GM04504 (cell line): ENCODE results near the gene ADM2.
"Not testable (repeated sequence)": the region's sequence is repeated elsewhere in the genome, so short reads cannot be mapped to it uniquely, and the experiment has no call there.

Source experiments
- DNase-seq: peaks from one replicate; pipeline ENCODE4 v3.0.0-alpha.2; 2012; ENCODE audit warnings: low read depth

ADM2 gene

GRCh38 chr22:50506611-50507420 is 25.5 kb downstream of the ADM2 start:
- no peak for DNase-seq

DNA sequence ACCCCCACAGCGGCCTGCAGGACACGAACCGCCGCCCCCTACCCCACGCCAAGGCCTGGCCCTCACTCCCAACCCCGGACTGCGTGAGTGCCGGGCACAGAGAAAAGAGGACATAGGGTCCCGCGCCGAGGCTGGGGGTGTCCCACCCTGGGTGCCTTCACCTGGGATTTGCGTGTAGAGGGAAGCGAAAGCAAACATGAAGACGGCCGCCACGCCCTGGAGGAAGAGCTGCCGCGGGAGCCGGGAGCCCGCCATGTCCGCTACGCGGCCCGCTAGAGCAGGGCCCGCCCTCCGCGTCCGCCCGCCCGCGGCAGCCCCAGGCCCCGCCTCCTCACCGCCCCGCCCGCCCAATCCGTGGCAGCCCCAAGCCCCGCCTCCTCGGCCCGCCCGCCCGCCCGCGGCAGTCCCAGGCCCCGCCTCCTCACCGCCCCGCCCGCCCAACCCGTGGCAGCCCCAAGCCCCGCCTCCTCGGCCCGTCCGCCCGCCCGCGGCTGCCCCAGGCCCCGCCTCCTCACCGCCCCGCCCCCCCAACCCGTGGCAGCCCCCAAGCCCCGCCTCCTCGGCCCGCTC is 26.2 kb downstream of the ADM2 start, which contains the start of gene LMF2:
TSS of gene LMF2 (minus strand) at position 282 of the 570 bp plus-strand sequence. CDS start at position 255, 27 bp downstream.
- DNase-seq: no peak

GRCh38 chr22:50507991-50508884 is 26.9 kb downstream of the ADM2 start, which contains the start of gene NCAPH2:
Gene NCAPH2, plus strand, starts transcription at chr22:50508224. Its CDS starts 114 bp downstream, at chr22:50508338.
- DNase-seq: peak; percentile 92

DNA sequence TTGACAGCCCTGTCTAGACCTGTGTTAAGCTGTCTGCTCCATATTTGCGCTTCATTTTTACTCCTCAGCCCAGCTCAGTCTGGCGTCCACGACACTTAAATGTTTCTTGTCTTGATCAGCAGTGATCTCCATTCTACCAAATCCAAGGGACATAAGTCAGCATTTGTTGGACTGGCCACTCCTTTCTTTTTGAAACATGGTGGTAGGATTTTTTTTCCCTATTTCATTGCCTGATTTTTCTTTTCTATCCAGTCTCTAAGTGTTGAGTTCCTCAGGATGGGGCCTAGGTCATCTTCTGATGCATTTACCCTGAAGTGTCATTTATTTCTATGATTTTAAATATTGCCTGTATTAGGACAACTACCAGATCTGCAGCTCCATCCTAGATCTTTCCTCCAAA is 27.6 kb downstream of the ADM2 start:
- no peak for DNase-seq

DNA sequence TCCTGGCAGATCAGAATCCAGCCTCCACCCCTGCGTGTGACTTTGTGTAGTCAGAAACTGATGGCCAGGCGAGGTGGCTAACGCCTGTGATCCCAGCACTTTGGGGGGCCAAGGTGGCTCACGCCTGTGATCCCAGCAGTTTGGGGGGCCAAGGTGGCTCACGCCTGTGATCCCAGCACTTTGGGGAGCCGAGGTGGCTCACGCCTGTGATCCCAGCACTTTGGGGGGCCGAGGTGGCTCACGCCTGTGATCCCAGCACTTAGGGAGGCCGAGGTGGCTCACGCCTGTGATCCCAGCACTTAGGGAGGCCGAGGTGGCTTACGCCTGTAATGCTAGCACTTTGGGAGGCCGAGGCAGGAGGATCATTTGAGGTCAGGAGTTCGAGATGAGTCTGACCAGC is 31.8 kb downstream of the ADM2 start:
- no peak for DNase-seq

GRCh38 chr22:50516068-50516467 is 34.7 kb downstream of the ADM2 start:
- DNase-seq: no peak

GRCh38 chr22:50516891-50517290 is 35.5 kb downstream of the ADM2 start:
- no peak for DNase-seq

GRCh38 chr22:50517495-50518260 is 36.3 kb downstream of the ADM2 start:
- no peak for DNase-seq

GRCh38 chr22:50518606-50519005 is 37.3 kb downstream of the ADM2 start:
- no peak for DNase-seq

GRCh38 chr22:50519151-50519550 is 37.8 kb downstream of the ADM2 start:
- no peak for DNase-seq

DNA sequence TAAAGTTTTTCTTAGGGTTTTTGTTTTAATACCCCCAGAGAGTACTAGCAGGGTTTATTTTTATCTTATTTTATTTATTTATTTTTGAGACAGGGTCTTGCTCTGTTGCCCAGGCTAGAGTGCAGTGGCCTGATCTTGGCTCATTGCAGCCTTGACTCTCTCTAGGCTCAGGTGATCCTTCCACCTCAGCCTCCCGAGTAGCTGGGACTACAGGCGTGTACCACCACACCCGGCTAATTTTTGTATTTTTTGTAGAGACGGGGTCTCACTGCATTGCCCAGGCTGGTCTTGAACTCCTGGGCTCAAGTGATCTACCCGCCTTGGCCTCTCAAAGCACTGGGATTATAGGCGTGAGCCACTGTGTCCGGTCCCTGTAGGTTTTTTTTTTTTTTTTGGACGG is 38.8 kb downstream of the ADM2 start:
- DNase-seq: not testable (repeated sequence)

- no peak for DNase-seq
Observed at GRCh38 chr22:50520826-50521453, 39.6 kb downstream of the ADM2 start.

- DNase-seq: no peak
Observed at GRCh38 chr22:50521710-50522109, 40.4 kb downstream of the ADM2 start.

- no peak for DNase-seq
Observed at GRCh38 chr22:50522208-50522805, 41.0 kb downstream of the ADM2 start.

GRCh38 chr22:50522806-50523438 is 41.6 kb downstream of the ADM2 start:
- DNase-seq: no peak

GRCh38 chr22:50523458-50523805 is 42.1 kb downstream of the ADM2 start:
- DNase-seq: no peak

DNA sequence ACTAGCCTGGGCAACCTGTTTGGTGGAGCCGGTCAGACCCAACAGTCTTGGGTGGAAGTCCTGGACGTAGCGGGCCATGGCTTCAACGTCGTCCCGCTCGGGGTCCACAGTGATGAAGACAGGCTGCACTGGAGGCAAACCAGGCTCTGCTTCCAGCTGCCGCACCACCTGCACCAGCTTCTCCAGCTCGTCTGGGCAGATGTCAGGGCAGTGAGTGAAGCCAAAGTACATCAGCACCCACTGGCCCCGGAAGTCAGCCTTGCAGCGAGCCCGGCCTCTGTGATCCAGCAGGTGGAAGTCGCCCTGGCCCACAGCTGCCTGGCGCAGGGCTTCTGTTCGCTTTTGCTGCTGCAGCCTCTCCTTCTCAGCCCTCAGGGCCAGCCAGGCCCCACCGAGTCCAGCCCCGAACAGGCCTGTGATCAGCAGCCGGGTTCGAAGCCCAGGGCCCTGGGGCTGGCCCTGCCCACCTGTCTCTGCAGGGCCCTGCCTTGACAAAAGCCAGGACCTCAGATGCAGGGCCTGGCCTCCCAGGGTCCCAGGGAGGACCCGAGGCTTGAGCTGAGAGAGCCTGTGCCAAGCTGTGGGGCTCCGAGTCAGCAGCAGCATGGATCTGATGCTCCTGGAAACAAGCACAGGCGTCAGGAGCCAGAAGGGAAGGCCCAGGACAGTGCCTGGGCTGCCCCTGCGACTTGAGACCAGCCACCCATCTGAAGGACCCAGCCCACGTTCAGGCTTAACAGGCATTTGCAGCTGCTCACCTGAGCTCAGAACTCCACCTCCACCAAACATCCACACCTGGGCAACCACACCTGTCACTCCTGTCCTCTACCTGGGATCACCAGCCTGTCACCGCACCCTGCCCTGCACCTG is 42.7 kb downstream of the ADM2 start:
- no peak for DNase-seq

DNA sequence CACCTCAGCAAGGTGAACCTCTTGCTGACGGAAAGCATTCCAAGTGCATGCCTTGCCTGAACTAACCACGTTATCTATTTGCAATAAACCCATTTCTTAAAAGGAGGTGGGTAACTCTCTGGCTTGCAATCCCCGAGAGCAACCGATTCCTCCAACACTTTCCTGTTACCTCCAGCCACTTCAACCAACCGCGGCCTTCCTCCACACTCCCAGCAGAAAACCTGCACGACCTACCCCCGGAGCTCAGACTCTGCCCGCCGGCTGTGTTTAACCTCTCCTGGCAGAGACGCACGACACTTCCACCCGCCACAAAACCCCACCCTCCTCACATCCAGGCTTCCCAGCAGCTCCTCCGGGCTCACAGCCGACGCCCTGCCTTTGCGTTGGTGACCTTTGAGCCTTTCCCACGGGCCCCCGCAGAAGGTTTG is 43.3 kb downstream of the ADM2 start:
- no peak for DNase-seq

DNA sequence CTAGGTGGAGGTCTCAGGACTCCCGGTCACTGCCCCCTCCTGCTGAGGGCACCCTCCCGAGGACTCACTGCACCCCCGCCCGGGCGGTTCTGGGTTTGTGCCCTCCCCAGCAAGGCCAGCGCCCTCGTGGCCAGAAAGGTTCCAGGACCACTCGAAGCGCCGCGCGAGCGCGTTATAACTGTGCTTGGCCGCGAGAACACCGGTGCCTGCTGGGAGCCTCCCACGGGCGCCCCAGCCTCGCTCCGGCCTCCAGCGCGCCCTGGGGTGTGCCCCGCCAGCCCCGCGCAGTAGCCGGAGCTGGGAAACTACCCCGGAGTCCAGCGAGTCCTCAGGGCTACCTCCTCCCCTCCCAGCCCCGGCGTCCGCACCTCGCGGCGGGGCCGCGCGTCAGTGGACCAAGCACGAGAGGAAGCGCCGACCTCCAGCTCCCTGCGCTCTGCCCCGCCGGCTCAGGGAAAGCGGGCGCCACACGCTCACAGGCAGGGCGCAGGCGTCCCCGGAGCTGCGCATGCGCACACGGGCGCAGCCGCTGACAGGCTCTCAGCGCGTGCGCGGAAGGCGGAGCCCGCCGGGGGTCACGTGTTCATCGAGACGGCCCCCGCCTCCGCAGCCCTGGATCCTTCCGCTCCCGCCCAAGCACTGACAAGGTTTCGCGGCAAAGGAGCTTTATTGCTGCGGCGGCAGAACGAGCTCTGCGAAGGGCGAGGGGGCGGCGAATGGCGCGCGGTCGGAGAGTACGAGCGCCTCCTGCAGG is 43.9 kb downstream of the ADM2 start, which contains the start of gene SCO2:
TSS of gene SCO2 (minus strand) at position 495 of the 754 bp plus-strand sequence. CDS start 1,187 bp downstream, outside the sequence.
- DNase-seq: peak; percentile 92
